GM20000 (cell line): ENCODE measurements around the gene FHAD1.

ENCODE experiments used
- DNase-seq: peaks from one replicate; pipeline ENCODE4 v3.0.0; 2012; ENCODE audit warnings: low spot score
- TF ChIP-seq, protein P1 (sequence below): IDR thresholded peaks from 2 replicates; pipeline ENCODE4 v1.5.1; 2012; ENCODE audit warnings: mild to moderate bottlenecking, control low read depth; ENCODE audit errors: extremely low read depth, missing control alignments

Gene FHAD1

DNA sequence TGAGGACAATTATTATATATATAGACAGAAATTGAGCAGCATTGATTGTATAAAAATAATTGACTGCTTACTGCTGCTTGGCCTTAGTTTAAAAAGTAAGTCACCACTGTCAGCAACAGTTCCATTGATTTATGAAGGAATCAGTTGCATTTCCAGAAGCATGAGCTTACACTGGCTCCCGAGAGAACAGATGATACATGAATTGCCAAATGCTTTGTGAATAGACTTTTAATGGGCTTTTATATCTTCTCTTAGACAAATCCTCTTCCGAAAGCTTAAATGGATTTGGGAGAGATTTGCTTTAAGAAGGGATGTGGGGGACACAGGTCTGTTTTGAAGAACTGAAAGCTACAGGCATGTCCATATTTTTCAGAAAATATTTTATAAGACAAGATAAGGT lies 7.5 kb downstream of the FHAD1 start:
- no peak for DNase-seq
- TF ChIP-seq, protein P1, sequence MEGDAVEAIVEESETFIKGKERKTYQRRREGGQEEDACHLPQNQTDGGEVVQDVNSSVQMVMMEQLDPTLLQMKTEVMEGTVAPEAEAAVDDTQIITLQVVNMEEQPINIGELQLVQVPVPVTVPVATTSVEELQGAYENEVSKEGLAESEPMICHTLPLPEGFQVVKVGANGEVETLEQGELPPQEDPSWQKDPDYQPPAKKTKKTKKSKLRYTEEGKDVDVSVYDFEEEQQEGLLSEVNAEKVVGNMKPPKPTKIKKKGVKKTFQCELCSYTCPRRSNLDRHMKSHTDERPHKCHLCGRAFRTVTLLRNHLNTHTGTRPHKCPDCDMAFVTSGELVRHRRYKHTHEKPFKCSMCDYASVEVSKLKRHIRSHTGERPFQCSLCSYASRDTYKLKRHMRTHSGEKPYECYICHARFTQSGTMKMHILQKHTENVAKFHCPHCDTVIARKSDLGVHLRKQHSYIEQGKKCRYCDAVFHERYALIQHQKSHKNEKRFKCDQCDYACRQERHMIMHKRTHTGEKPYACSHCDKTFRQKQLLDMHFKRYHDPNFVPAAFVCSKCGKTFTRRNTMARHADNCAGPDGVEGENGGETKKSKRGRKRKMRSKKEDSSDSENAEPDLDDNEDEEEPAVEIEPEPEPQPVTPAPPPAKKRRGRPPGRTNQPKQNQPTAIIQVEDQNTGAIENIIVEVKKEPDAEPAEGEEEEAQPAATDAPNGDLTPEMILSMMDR: no peak

DNA sequence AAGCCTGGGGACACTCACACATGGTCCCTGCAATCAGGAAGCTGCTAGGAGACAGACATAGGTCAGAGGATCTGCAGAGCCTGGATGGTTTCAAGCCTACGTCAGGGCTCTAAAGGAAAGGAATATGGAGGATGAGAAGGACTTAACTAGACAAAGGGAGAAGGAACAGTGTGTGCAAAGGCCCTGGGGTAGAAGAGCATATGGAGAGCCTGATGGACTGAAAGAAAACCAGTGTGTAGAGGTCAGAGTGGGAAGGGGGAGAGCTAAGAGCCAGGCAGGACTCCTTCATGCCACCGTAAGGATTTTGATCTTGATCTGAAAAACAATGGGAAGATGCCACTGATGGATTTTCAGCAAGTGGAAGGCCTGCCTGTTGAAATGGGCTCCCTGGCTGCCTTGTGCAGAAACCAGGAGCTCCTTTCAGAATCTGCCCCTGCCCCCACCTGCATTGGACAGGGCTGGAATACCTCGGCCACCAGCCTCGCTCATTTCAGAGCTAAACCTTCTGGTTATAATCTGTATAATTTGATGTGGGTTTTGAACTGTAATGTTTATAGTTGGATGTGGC lies 8.6 kb downstream of the FHAD1 start:
- no peak for DNase-seq
- TF ChIP-seq, protein P1: no peak

GRCh38 chr1:15256584-15256983 lies 9.6 kb downstream of the FHAD1 start:
- DNase-seq: no peak
- TF ChIP-seq, protein P1: no peak

DNA sequence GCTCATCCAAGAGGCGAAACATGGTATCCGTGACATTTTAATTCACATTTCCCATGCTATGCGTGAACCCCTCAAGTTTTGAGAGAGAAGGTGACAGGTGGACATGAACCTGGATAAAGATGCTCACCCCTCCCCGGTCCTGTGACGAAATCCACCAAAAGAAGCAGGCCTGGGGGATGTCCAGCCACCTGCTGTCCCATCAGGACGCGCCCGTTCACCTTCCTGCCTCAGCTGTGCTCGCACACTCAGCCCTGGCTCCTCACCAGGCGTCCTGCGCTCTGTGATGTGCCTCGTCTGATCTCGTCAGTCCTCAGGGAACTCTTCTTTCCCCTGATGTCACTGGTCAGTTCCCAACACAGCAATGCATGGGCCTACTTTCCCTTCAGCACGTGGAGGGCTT lies 10.3 kb downstream of the FHAD1 start:
- TF ChIP-seq, protein P1: no peak
- DNase-seq: no peak

- no peak for DNase-seq
- TF ChIP-seq, protein P1: no peak
Observed at GRCh38 chr1:15258833-15259621, 12.0 kb downstream of the FHAD1 start.

DNA sequence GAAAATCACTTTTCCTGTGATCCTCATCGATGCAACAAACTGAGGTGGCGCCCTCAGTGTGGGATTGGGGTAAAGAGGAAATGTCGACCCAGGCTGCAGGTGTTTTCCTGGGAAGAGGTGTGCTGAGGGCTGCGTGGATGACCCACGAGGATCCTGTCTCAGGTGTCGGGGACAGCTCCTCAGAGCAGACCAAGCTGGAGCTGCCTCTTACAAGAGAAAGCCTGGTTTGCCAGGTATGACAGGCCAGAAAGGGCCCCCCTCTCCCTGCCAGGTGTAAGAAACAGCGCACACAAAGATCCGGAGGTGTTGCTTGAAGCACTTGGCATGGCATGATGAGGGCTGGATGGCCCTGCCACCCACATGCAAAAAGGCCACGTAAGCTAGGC lies 12.6 kb downstream of the FHAD1 start:
- no peak for DNase-seq
- TF ChIP-seq, protein P1: no peak

GRCh38 chr1:15260418-15261154 lies 13.6 kb downstream of the FHAD1 start:
- TF ChIP-seq, protein P1: no peak
- no peak for DNase-seq
